H1 (cell line): ENCODE data around the gene NUP85. TPM values are rescaled to one million over a fixed set of nuclear protein-coding genes. Genes with fewer than 3 reads are reported as not detected.
"Not testable (repeated sequence)": the region's sequence is repeated elsewhere in the genome, so short reads cannot be mapped to it uniquely, and the experiment has no call there.

Experiments
- CTCF ChIA-PET: fragments of 300-600 bp; sonication (Branson Sonifier 250); formaldehyde crosslinking; loops from one replicate; lab custom pipeline; 2021; ENCODE audit not compliant: partially characterized antibody; lab: Charles Lee
- POLR2A ChIA-PET: fragments of 300-600 bp; sonication (Branson Sonifier 250); formaldehyde crosslinking; loops from one replicate; lab custom pipeline; 2021; ENCODE audit warnings: inconsistent platforms; ENCODE audit not compliant: partially characterized antibody; lab: Charles Lee
- DNase-seq, 2 experiments: peaks; one replicate each; pipeline versions ENCODE4 v3.0.0 to v3.0.0-alpha.2; 2010 to 2022; ENCODE audit warnings: low spot score in 2 of 2, low read depth in 1 of 2, mixed read lengths in 1 of 2
- FAIRE-seq: peaks from 2 replicates; lab custom pipeline; 2011; peaks lifted over from hg19 to GRCh38; lab: Jason Lieb, UNC
- H2AFZ ChIP-seq: 2 replicates; pipeline ENCODE4 v1.8.1; 2012; ENCODE audit warnings: low read length, inconsistent platforms
- H2AK5ac ChIP-seq: 2 replicates; pipeline ENCODE4 v1.6.1; 2013; ENCODE audit warnings: low read depth, low read length
- H2BK120ac ChIP-seq: replicated peaks from 2 replicates; pipeline ENCODE3; 2013; ENCODE audit warnings: low read depth, low read length, inconsistent platforms
- H2BK12ac ChIP-seq: 2 replicates; pipeline ENCODE4 v1.6.1; 2013; ENCODE audit warnings: low read depth, low read length
- H2BK15ac ChIP-seq: 2 replicates; pipeline ENCODE4 v1.6.1; 2013; ENCODE audit warnings: low read length
- H2BK20ac ChIP-seq: 2 replicates; pipeline ENCODE4 v1.6.1; 2013; ENCODE audit warnings: low read length
- H2BK5ac ChIP-seq: 2 replicates; pipeline ENCODE4 v1.6.1; 2013; ENCODE audit warnings: low read depth, low read length
- H3K14ac ChIP-seq: 2 replicates; pipeline ENCODE4 v1.6.1; 2013; ENCODE audit warnings: inconsistent platforms; ENCODE audit not compliant: insufficient read length
- H3K18ac ChIP-seq: 2 replicates; pipeline ENCODE4 v1.6.1; 2013; ENCODE audit warnings: low read length; ENCODE audit errors: extremely low read depth
- H3K23ac ChIP-seq: 2 replicates; pipeline ENCODE4 v1.6.1; 2013; ENCODE audit warnings: inconsistent platforms; ENCODE audit not compliant: insufficient read length
- H3K23me2 ChIP-seq: 2 replicates; pipeline ENCODE4 v1.6.1; 2013; ENCODE audit warnings: low read depth, low read length
- H3K27ac ChIP-seq: 2 replicates; pipeline ENCODE4 v1.6.1; 2011; ENCODE audit warnings: low read depth, low read length, inconsistent platforms
- H3K27me3 ChIP-seq, 4 experiments: replicated peaks in 1 of 4; 1 replicate in 1 of 4; 2 replicates in 3 of 4; pipeline versions ENCODE4 v1.6.1 to v1.8.1; 2011 to 2013; ENCODE audit warnings: low read length in 3 of 4, mild to moderate bottlenecking in 3 of 4, inconsistent platforms in 2 of 4, mixed read lengths in 2 of 4, moderate library complexity in 1 of 4; ENCODE audit not compliant: control insufficient read depth in 3 of 4, insufficient read depth in 3 of 4; ENCODE audit errors: extremely low read depth in 1 of 4
- H3K36me3 ChIP-seq, 4 experiments: 2 replicates each; pipeline versions ENCODE4 v1.6.1 to v1.8.1; 2011 to 2013; ENCODE audit warnings: mild to moderate bottlenecking in 4 of 4, low read length in 3 of 4, moderate library complexity in 2 of 4, control low read depth in 1 of 4, inconsistent platforms in 1 of 4; ENCODE audit not compliant: insufficient read depth in 4 of 4, control insufficient read depth in 2 of 4
- H3K4ac ChIP-seq: replicated peaks from 2 replicates; pipeline ENCODE3; 2013; ENCODE audit warnings: low read length, low read depth, mixed read lengths, inconsistent platforms; ENCODE audit not compliant: insufficient read length
- H3K4me1 ChIP-seq, 4 experiments: replicated peaks in 1 of 4; 1 replicate in 1 of 4; 2 replicates in 3 of 4; pipeline versions ENCODE4 v1.6.1 to v1.8.1; 2011 to 2013; ENCODE audit warnings: low read length in 3 of 4, inconsistent platforms in 2 of 4, mixed read lengths in 1 of 4; ENCODE audit not compliant: insufficient read depth in 4 of 4, control insufficient read depth in 3 of 4
- H3K4me2 ChIP-seq, 2 experiments: 2 replicates each; pipeline versions ENCODE4 v1.6.1 to v1.8.1; 2011 to 2013; ENCODE audit warnings: low read depth in 2 of 2, low read length in 2 of 2, control low read depth in 1 of 2, inconsistent platforms in 1 of 2, mild to moderate bottlenecking in 1 of 2; ENCODE audit not compliant: insufficient read depth in 1 of 2
- H3K4me3 ChIP-seq, 4 experiments: fragments of 200-600, 300-600 bp in 1 of 4; sonication (generic), shearing (Covaris generic), sonication (Bioruptor Twin) in 1 of 4; 2 replicates each; pipeline versions ENCODE4 v1.5.1 to v1.8.1; 2011 to 2016; ENCODE audit warnings: low read length in 4 of 4, low read depth in 3 of 4, control low read depth in 2 of 4, inconsistent platforms in 2 of 4, mild to moderate bottlenecking in 2 of 4, mixed read lengths in 1 of 4, moderate library complexity in 1 of 4; ENCODE audit not compliant: insufficient read depth in 2 of 4; ENCODE audit errors: extremely low read depth in 1 of 4
- H3K56ac ChIP-seq: replicated peaks from 2 replicates; pipeline ENCODE3; 2013; ENCODE audit warnings: low read depth, mild to moderate bottlenecking, mixed read lengths, low read length, inconsistent platforms; ENCODE audit not compliant: insufficient read length
- H3K79me1 ChIP-seq: 2 replicates; pipeline ENCODE4 v1.6.1; 2013; ENCODE audit warnings: low read depth, low read length, control low read depth
- H3K79me2 ChIP-seq, 2 experiments: 2 replicates each; pipeline versions ENCODE4 v1.6.1 to v1.8.1; 2012 to 2013; ENCODE audit warnings: low read length in 2 of 2, mild to moderate bottlenecking in 2 of 2, inconsistent platforms in 1 of 2; ENCODE audit not compliant: insufficient read depth in 2 of 2, control insufficient read depth in 1 of 2
- H3K9ac ChIP-seq, 4 experiments: replicated peaks in 1 of 4; 1 replicate in 1 of 4; 2 replicates in 3 of 4; pipeline versions ENCODE4 v1.6.1 to v1.8.1; 2011 to 2013; ENCODE audit warnings: low read depth in 3 of 4, low read length in 3 of 4, control low read depth in 2 of 4, mild to moderate bottlenecking in 2 of 4, moderate library complexity in 2 of 4, inconsistent platforms in 1 of 4; ENCODE audit errors: extremely low read depth in 1 of 4
- H3K9me3 ChIP-seq, 2 experiments: 2 replicates each; pipeline versions ENCODE4 v1.6.1 to v1.8.1; 2012 to 2013; ENCODE audit warnings: mild to moderate bottlenecking in 2 of 2, moderate library complexity in 2 of 2, control low read depth in 1 of 2, inconsistent platforms in 1 of 2, low read depth in 1 of 2, low read length in 1 of 2, mixed read lengths in 1 of 2; ENCODE audit not compliant: insufficient read depth in 2 of 2
- H4K20me1 ChIP-seq, 2 experiments: replicated peaks in 1 of 2; 2 replicates each; pipeline versions ENCODE3 to v1.8.1; 2011 to 2013; ENCODE audit warnings: inconsistent platforms in 2 of 2, low read length in 2 of 2, mild to moderate bottlenecking in 1 of 2; ENCODE audit not compliant: insufficient read depth in 2 of 2, control insufficient read depth in 1 of 2
- H4K5ac ChIP-seq: 2 replicates; pipeline ENCODE4 v1.6.1; 2013; ENCODE audit warnings: low read length, low read depth, mixed read lengths, inconsistent platforms; ENCODE audit not compliant: insufficient read length
- H4K8ac ChIP-seq: 2 replicates; pipeline ENCODE4 v1.8.0; 2013; ENCODE audit warnings: mild to moderate bottlenecking, moderate library complexity, low read length, inconsistent platforms; ENCODE audit not compliant: insufficient read depth; ENCODE audit errors: extremely low read depth
- H4K91ac ChIP-seq: replicated peaks from 2 replicates; pipeline ENCODE3; 2013; ENCODE audit warnings: low read length, mixed read lengths, inconsistent platforms; ENCODE audit not compliant: insufficient read length
- WGBS, 2 experiments: shearing (Covaris generic) in 1 of 2; methylation state at CpG; one replicate each; pipeline versions ENCODE4 v1.1.6 to v1.1.7; 2013 to 2015; ENCODE audit warnings: low lambda C conversion rate in 2 of 2, mixed read lengths in 2 of 2, inconsistent platforms in 1 of 2, low coverage in 1 of 2, missing lambda C conversion rate in 1 of 2; ENCODE audit not compliant: insufficient replicate concordance in 2 of 2, insufficient coverage in 1 of 2, insufficient read length in 1 of 2; ENCODE audit errors: extremely low coverage in 1 of 2, missing lambda C conversion rate in 1 of 2; 5-methylcytosine and 5-hydroxymethylcytosine counted together
- polyA plus RNA-seq, 7 experiments: library from polyadenylated mRNA; depleted of rRNA in 3 of 7; stranded (reverse) in 5 of 7; unstranded in 2 of 7; fragments of >200 nt in 5 of 7; fragments of 200-250 nt in 2 of 7; gene quantifications; 1 replicate in 5 of 7; 2 replicates in 1 of 7; 4 replicates in 1 of 7; pipeline versions ENCODE4 v1.2.1 to v1.2.3, GENCODE V29; 2011 to 2013; ENCODE audit warnings: missing spikeins in 2 of 7, mixed read lengths in 2 of 7
- total RNA-seq: library from RNA; stranded (reverse); fragmentation: NEBNext Ultra II Directional; extraction: Animal tissue kit (Norgen Biotek cat#: 25700); gene quantifications from 2 replicates; pipeline ENCODE4 v1.2.1, GENCODE V29; 2021

The NUP85 gene
- total and polyA plus RNA-seq, 2 of the 8 experiments (the other 6 are each of a cell fraction or from before 2014, with no cell fraction given), result 98.5 to 154 TPM

DNA sequence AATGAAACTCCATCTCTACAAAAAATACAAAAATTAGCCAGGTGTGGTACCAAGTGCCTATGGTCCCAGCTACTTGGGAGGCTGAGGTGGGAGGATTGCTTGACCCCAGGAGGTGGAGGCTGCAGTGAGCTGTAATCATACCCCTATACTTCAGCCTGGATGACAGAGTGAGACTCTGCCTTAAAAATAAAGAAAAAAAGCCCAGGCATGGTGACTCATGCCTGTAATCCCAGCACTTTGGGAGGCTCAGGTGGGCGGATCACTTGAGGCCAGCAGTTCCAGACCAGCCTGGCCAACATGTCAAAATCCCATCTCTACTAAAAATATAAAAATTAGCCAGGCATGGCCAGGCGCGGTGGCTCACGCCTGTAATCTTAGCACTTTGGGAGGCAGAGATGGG lies 74.7 kb downstream of the NUP85 start:
- 96% methylated on average over 4 of the region's 4 CpGs; no CpG with 5 or more reads in 1 of the 2 experiments for WGBS, 2 experiments
- not testable (repeated sequence) for H3K36me3 ChIP-seq, H3K14ac ChIP-seq, H3K18ac ChIP-seq, H3K23ac ChIP-seq, H3K4me3 ChIP-seq, H2BK5ac ChIP-seq, H3K4me1 ChIP-seq, H3K9me3 ChIP-seq, H4K5ac ChIP-seq, DNase-seq, H2BK120ac ChIP-seq, H4K8ac ChIP-seq, H2BK15ac ChIP-seq, H3K4ac ChIP-seq, H2BK20ac ChIP-seq, H3K27me3 ChIP-seq, H3K23me2 ChIP-seq, H3K27ac ChIP-seq, H2AK5ac ChIP-seq, H3K79me2 ChIP-seq, H3K79me1 ChIP-seq, H3K56ac ChIP-seq, H2AFZ ChIP-seq, FAIRE-seq, H3K9ac ChIP-seq, H2BK12ac ChIP-seq, H4K20me1 ChIP-seq, H4K91ac ChIP-seq, H3K4me2 ChIP-seq
- ChIA-PET POLR2A (interaction anchor here (1.6 to 1.8 kb wide), 2 partner anchors 9 to 16 kb away, joined by 3 to 4 read pairs; partner anchors contain the start of gene MIF4GD), CTCF (interaction anchor here (0.9 to 8.0 kb wide), 4 partner anchors 11 to 36 kb away, joined by 3 to 79 read pairs (median 4); partner anchors contain the start of gene MIF4GD)
